Lower leg skin (tissue), 4 donors: ENCODE data around the gene C1QL1. TPM values are rescaled to one million over a fixed set of nuclear protein-coding genes. Genes with fewer than 3 reads are reported as not detected.

Source experiments
- DNase-seq, 2 donors: peaks; one replicate each; pipeline ENCODE4 v3.0.0-alpha.2; 2019; ENCODE audit warnings: low spot score in 2 of 2
- H3K4me3 ChIP-seq: fragments of 200-600 bp; sonication (generic); 2 replicates; pipeline ENCODE4 v1.5.1; 2017; ENCODE audit warnings: mild to moderate bottlenecking, low read depth; ENCODE audit not compliant: poor library complexity, severe bottlenecking
- CTCF ChIP-seq, 3 donors: fragments of 450-650 bp; IDR thresholded peaks; one replicate each; pipeline ENCODE4 v1.5.1; 2016; ENCODE audit warnings: antibody characterized with exemption in 3 of 3, mild to moderate bottlenecking in 3 of 3, moderate library complexity in 2 of 3
- POLR2A ChIP-seq, 2 donors: fragments of 450-650 bp; IDR thresholded peaks; one replicate each; pipeline ENCODE4 v1.6.1; 2016 to 2017; ENCODE audit warnings: antibody characterized with exemption in 2 of 2, mild to moderate bottlenecking in 1 of 2, moderate library complexity in 1 of 2
- WGBS, 2 donors: methylation state at CpG; one replicate each; pipeline ENCODE4 v1.1.5; 2018; 5-methylcytosine and 5-hydroxymethylcytosine counted together
- intact Hi-C: fragments of 100-400 bp; cut with DNase I; formaldehyde crosslinking; loops from one replicate; pipeline ENCODE4 v1.15.0; 2023; ENCODE audit warnings: low total_unique reads
- total RNA-seq, 4 donors: library from RNA; depleted of rRNA; stranded (reverse); fragments of >200 nt; gene quantifications; one replicate each; pipeline ENCODE4 v1.1.0, GENCODE V29; 2016

The C1QL1 gene
- 1 to 10 TPM in 1 of 4 donors, under 1 TPM in 3; 0.21 to 1.4 (median 0.73) TPM for total RNA-seq

GRCh38 chr17:44968225-44969143, at the start of gene C1QL1:
Gene C1QL1 (minus strand): TSS chr17:44968303. CDS start chr17:44968048, 255 bp downstream.
- peak within 1 kb of the TSS; percentile 13 for H3K4me3 ChIP-seq
- 7% methylated on average over 53 to 57 of the region's 81 CpGs for WGBS, 2 donors
- intact Hi-C loops, result no loop called here
- DNase-seq, result peak; percentile 78 to 97
- no peak for TF ChIP-seq POLR2A (IDR thresholded peaks at IDR 0.05)
- no peak for TF ChIP-seq CTCF (IDR thresholded peaks at IDR 0.05)

GRCh38 chr17:45016823-45017222, 48.7 kb upstream of the C1QL1 start:
- no peak overlapping the region for H3K4me3 ChIP-seq
- 63 to 71% methylated on average over 5 of the region's 5 CpGs for WGBS, 2 donors
- no peak for DNase-seq
- TF ChIP-seq CTCF (IDR thresholded peaks at IDR 0.05) (no peak), POLR2A (IDR thresholded peaks at IDR 0.05) (no peak)
- intact Hi-C loops, result no loop called here

- no peak overlapping the region for H3K4me3 ChIP-seq
- intact Hi-C loops, result no loop called here
- 71 to 73% methylated on average over 7 of the region's 7 CpGs for WGBS, 2 donors
- TF ChIP-seq CTCF (IDR thresholded peaks at IDR 0.05) (no peak), POLR2A (IDR thresholded peaks at IDR 0.05) (no peak)
- no peak for DNase-seq
Measured at GRCh38 chr17:45016237-45016636, 48.1 kb upstream of the C1QL1 start.

- no peak overlapping the region for H3K4me3 ChIP-seq
- TF ChIP-seq POLR2A (IDR thresholded peaks at IDR 0.05) (no peak), CTCF (IDR thresholded peaks at IDR 0.05) (no peak)
- intact Hi-C loops, result no loop called here
- 73 to 79% methylated on average over 17 of the region's 17 CpGs for WGBS, 2 donors
- no peak for DNase-seq
Measured at GRCh38 chr17:45013021-45013997, 45.2 kb upstream of the C1QL1 start.

GRCh38 chr17:45011767-45012166, 43.7 kb upstream of the C1QL1 start:
- no peak for TF ChIP-seq POLR2A (IDR thresholded peaks at IDR 0.05)
- TF ChIP-seq CTCF (IDR thresholded peaks at IDR 0.05), result no peak
- WGBS, 2 donors, result 100% methylated on average over 1 of the region's 1 CpG
- DNase-seq, result no peak
- intact Hi-C loops, result no loop called here
- no peak overlapping the region for H3K4me3 ChIP-seq
